ENCODE results near the gene NOTCH4.
A peak's percentile ranks its signal among the peaks of the same experiment; 100 is the strongest.

The NOTCH4 gene

DNA sequence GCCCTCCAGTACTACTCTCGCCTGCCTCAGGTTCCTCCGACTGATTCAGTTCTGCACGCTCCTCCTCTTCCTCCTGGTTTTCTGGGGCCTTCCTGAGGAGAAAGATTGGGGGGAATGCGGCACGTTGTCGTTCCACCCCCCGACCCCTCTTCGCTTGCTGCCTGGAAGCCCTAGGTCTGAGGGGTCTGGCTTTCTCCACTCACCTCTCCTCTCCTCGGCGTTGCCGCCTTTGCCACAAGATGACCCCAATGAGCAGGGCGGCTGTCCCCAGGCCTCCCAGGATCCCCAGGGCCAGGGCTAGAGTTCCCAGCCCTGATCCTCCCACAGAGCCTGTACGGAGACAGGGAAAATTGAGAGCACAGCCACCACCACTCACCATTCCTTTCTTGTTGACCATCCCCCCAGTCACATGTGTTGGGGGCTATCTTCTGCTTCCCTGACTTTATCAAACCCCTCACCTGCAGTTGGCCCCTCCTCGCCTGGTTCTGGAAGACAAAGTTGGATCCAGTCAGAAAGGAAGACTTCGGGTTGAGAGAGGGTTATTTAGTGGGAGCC lies 42.6 kb downstream of the NOTCH4 start:
- Histone ChIP-seq H3K27me3 (ENCODE audit: low read depth, low read length) (no peaks in the 10 kb centered on the region), H3K4me2 (ENCODE audit: low read length) (no peak overlapping the region), H3K4me1 (ENCODE audit: low read length) (peaks cover 20% of the 10 kb centered on the region), H3K9me3 (ENCODE audit: insufficient read depth, low read length) (no peaks in the 10 kb centered on the region), H3K36me3 (replicated peaks; ENCODE audit: low read depth, low read length) (peaks cover 13% of the 10 kb centered on the region), H3K9ac (ENCODE audit: low read length) (no peak overlapping the region), H4K20me1 (ENCODE audit: insufficient read depth, low read length) (no peaks in the 10 kb centered on the region), H2AFZ (ENCODE audit: low read depth, low read length) (no peak overlapping the region), H3K27ac (ENCODE audit: low read length) (no peak overlapping the region), H3K4me3 (ENCODE audit: low read length) (no peak overlapping the region), H3K79me2 (ENCODE audit: low read length) (peaks cover 16% of the 10 kb centered on the region; the same call in 1 of the 2 replicates)
- TF ChIP-seq, protein P1, sequence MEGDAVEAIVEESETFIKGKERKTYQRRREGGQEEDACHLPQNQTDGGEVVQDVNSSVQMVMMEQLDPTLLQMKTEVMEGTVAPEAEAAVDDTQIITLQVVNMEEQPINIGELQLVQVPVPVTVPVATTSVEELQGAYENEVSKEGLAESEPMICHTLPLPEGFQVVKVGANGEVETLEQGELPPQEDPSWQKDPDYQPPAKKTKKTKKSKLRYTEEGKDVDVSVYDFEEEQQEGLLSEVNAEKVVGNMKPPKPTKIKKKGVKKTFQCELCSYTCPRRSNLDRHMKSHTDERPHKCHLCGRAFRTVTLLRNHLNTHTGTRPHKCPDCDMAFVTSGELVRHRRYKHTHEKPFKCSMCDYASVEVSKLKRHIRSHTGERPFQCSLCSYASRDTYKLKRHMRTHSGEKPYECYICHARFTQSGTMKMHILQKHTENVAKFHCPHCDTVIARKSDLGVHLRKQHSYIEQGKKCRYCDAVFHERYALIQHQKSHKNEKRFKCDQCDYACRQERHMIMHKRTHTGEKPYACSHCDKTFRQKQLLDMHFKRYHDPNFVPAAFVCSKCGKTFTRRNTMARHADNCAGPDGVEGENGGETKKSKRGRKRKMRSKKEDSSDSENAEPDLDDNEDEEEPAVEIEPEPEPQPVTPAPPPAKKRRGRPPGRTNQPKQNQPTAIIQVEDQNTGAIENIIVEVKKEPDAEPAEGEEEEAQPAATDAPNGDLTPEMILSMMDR (IDR thresholded peaks at IDR 0.05; ENCODE audit: low read depth, low read length) = no peak
- TF ChIP-seq EZH2phosphoT487 (IDR thresholded peaks at IDR 0.05; ENCODE audit: low read depth) = no peak

DNA sequence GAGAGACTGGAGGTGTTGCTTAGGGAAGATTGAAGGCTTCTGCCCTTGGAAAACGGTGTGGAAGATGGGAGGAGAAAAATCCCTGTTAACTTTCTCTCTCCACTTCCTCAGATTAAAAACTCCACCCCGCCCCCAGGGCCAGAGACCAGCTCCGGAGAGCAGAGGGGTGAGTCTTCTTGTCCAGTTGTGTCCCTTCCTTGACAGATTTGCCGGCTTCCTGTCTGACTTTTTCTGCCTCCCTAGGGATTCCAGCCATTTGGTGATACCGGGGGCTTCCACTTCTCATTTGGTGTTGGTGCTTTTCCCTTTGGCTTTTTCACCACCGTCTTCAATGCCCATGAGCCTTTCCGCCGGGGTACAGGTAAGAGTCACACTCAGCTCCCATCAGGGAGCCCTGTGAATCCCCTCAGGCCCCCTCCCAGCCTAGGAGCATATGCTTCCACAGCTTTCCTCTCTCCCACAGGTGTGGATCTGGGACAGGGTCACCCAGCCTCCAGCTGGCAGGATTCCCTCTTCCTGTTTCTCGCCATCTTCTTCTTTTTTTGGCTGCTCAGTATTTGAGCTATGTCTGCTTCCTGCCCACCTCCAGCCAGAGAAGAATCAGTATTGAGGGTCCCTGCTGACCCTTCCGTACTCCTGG lies 44.0 kb downstream of the NOTCH4 start:
- TF ChIP-seq EZH2phosphoT487 (IDR thresholded peaks at IDR 0.05; ENCODE audit: low read depth) = no peak
- TF ChIP-seq, protein P1 (IDR thresholded peaks at IDR 0.05; ENCODE audit: low read depth, low read length) = no peak
- H3K79me2 ChIP-seq (ENCODE audit: low read length) = peaks cover 26% of the 10 kb centered on the region

DNA sequence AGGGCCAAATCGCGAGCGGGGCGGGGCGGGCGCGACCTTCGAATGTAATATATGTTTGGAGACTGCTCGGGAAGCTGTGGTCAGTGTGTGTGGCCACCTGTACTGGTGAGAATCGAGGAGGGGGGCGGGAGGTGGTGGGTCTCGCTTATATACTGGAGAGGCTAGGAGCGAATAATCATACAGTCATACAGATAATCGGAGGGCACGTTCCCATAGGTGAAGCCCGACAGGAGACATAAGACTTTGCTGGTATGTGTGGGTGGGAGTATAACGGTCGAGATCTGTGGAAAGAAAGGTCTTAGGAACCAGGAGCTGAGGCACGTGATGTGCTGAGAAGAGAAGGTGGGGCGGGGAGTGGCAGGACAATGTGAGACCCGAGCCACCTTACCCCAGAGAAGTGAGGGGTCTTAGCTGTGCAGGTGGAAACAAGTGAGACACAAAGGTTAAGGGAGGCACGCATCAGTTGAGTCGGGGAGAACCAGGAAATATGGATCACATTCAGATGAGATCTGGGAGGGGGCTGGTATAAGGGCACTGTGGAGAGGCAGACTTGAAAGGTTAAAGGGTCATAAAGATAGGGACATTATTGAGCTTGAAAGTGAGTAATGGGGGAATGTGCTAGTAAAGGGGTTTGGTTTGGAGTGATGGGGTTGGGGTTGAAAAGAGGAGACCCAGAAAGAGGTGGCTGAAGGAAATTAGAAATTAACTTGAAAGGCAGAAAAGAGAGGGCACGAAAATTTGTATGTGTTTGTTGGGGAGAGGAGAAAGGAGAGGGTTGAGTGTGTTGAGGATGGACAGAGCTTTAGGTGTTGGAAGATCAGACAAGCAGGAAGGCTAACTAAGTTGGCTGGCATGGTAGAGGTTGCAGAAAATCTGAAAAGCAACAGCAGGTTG lies 45.1 kb downstream of the NOTCH4 start:
- H3K36me3 ChIP-seq (replicated peaks; ENCODE audit: low read depth, low read length) = peaks cover 13% of the 10 kb centered on the region
- H3K27me3 ChIP-seq (ENCODE audit: low read depth, low read length) = no peaks in the 10 kb centered on the region
- peaks cover 26% of the 10 kb centered on the region for H3K79me2 ChIP-seq (ENCODE audit: low read length)
- no peaks in the 10 kb centered on the region for H3K9me3 ChIP-seq (ENCODE audit: insufficient read depth, low read length)
- H3K4me3 ChIP-seq (ENCODE audit: low read length) = peak overlapping the region; percentile 99
- H3K4me1 ChIP-seq (ENCODE audit: low read length) = peaks cover 22% of the 10 kb centered on the region
- TF ChIP-seq EZH2phosphoT487 (IDR thresholded peaks at IDR 0.05; ENCODE audit: low read depth) = no peak
- TF ChIP-seq, protein P1 (IDR thresholded peaks at IDR 0.05; ENCODE audit: low read depth, low read length) = no peak
- H4K20me1 ChIP-seq (ENCODE audit: insufficient read depth, low read length) = no peaks in the 10 kb centered on the region
- H3K4me2 ChIP-seq (ENCODE audit: low read length) = peak overlapping the region; percentile 57
- H3K27ac ChIP-seq (ENCODE audit: low read length) = peak overlapping the region; percentile 90
- H2AFZ ChIP-seq (ENCODE audit: low read depth, low read length) = no peak overlapping the region
- H3K9ac ChIP-seq (ENCODE audit: low read length) = peak overlapping the region; percentile 90

More for the DNA sequence above, 44.0 kb downstream of the NOTCH4 start:
- no peak overlapping the region for H2AFZ ChIP-seq (ENCODE audit: low read depth, low read length)
- peaks cover 13% of the 10 kb centered on the region for H3K36me3 ChIP-seq (replicated peaks; ENCODE audit: low read depth, low read length)
- no peak overlapping the region for H3K27ac ChIP-seq (ENCODE audit: low read length)
- H3K4me1 ChIP-seq (ENCODE audit: low read length) = peaks cover 19% of the 10 kb centered on the region
- no peak overlapping the region for H3K9ac ChIP-seq (ENCODE audit: low read length)
- no peaks in the 10 kb centered on the region for H3K27me3 ChIP-seq (ENCODE audit: low read depth, low read length)
- no peaks in the 10 kb centered on the region for H3K9me3 ChIP-seq (ENCODE audit: insufficient read depth, low read length)
- H3K4me2 ChIP-seq (ENCODE audit: low read length) = peak overlapping the region; percentile 57
- no peaks in the 10 kb centered on the region for H4K20me1 ChIP-seq (ENCODE audit: insufficient read depth, low read length)
- H3K4me3 ChIP-seq (ENCODE audit: low read length) = no peak overlapping the region
